Transverse colon (tissue), 4 donors: ENCODE data around the gene ARG2. TPM values are rescaled to one million over a fixed set of nuclear protein-coding genes. Genes with fewer than 3 reads are reported as not detected.

Experiments used
- DNase-seq: peaks from one replicate; pipeline ENCODE4 v3.0.0-alpha.2; 2019
- H3K27ac ChIP-seq, 4 donors: fragments of 200-600 bp; sonication (generic); 2 replicates each; pipeline ENCODE4 v1.5.1; 2016 to 2018; ENCODE audit warnings: inconsistent platforms in 4 of 4
- H3K27me3 ChIP-seq: fragments of 200-600 bp; sonication (generic); 2 replicates; pipeline ENCODE4 v1.5.1; 2017; ENCODE audit warnings: inconsistent platforms
- H3K36me3 ChIP-seq, 4 donors: fragments of 200-600 bp; sonication (generic); 2 replicates each; pipeline ENCODE4 v1.5.1; 2017 to 2019; ENCODE audit warnings: inconsistent platforms in 4 of 4
- H3K4me1 ChIP-seq, 4 donors: fragments of 200-600 bp; sonication (generic); 2 replicates each; pipeline ENCODE4 v1.5.1; 2017 to 2020; ENCODE audit warnings: inconsistent platforms in 4 of 4
- H3K4me3 ChIP-seq, 4 donors: fragments of 200-600 bp; sonication (generic); 1 replicate in 1 of 4; 2 replicates in 3 of 4; pipeline versions ENCODE4 v1.5.1 to v1.6.1; 2017 to 2019; ENCODE audit warnings: inconsistent platforms in 4 of 4
- H3K9me3 ChIP-seq, 2 donors: fragments of 200-600 bp; sonication (generic); 2 replicates each; pipeline ENCODE4 v1.5.1; 2017 to 2019; ENCODE audit warnings: inconsistent platforms in 2 of 2
- CTCF ChIP-seq, 5 experiments: fragments of 200-600 bp in 3 of 5; fragments of 450-650 bp in 2 of 5; sonication (generic) in 3 of 5; IDR thresholded peaks; 1 replicate in 2 of 5; 2 replicates in 3 of 5; pipeline ENCODE4 v1.5.1; 2016 to 2017; ENCODE audit warnings: antibody characterized with exemption in 5 of 5, inconsistent platforms in 3 of 5, mild to moderate bottlenecking in 2 of 5, moderate library complexity in 1 of 5
- EP300 ChIP-seq: sonication (generic); formaldehyde crosslinking; IDR thresholded peaks from one replicate; pipeline ENCODE4 v1.6.1; 2017; ENCODE audit warnings: antibody characterized with exemption, low read depth
- POLR2A ChIP-seq: fragments of 450-650 bp; IDR thresholded peaks from one replicate; pipeline ENCODE4 v1.6.1; 2016; ENCODE audit warnings: antibody characterized with exemption, mild to moderate bottlenecking, moderate library complexity
- POLR2AphosphoS5 ChIP-seq, 3 donors: sonication (generic); formaldehyde crosslinking; IDR thresholded peaks; one replicate each; pipeline ENCODE4 v1.6.1; 2016; ENCODE audit warnings: antibody characterized with exemption in 3 of 3
- WGBS, 2 donors: methylation state at CpG; one replicate each; pipeline ENCODE4 v1.1.5; 2018; ENCODE audit warnings: low coverage in 1 of 2; 5-methylcytosine and 5-hydroxymethylcytosine counted together
- in situ Hi-C, 4 donors: fragments of 200-750 bp; cut with MboI; loops; one replicate each; pipeline versions ENCODE4 v1.15.0 to v1.15.1; 2017; ENCODE audit warnings: low sequenced_read_pairs in 3 of 4, low pct_ligation_motif_present in 1 of 4, low pct_unique_long_range_greater_than_20kb in 1 of 4
- intact Hi-C: fragments of 100-400 bp; cut with DNase I; formaldehyde crosslinking; loops from one replicate; pipeline ENCODE4 v1.15.1; 2023; ENCODE audit warnings: low total_unique reads
- total RNA-seq, 4 donors: library from RNA; depleted of rRNA; stranded (reverse); fragments of >200 nt; gene quantifications; one replicate each; pipeline ENCODE4 v1.1.0, GENCODE V29; 2016

The ARG2 gene
- total RNA-seq, 4 donors from 2014 or later = 7.5 to 18.8 (median 9.2) TPM; not detected in 1

DNA sequence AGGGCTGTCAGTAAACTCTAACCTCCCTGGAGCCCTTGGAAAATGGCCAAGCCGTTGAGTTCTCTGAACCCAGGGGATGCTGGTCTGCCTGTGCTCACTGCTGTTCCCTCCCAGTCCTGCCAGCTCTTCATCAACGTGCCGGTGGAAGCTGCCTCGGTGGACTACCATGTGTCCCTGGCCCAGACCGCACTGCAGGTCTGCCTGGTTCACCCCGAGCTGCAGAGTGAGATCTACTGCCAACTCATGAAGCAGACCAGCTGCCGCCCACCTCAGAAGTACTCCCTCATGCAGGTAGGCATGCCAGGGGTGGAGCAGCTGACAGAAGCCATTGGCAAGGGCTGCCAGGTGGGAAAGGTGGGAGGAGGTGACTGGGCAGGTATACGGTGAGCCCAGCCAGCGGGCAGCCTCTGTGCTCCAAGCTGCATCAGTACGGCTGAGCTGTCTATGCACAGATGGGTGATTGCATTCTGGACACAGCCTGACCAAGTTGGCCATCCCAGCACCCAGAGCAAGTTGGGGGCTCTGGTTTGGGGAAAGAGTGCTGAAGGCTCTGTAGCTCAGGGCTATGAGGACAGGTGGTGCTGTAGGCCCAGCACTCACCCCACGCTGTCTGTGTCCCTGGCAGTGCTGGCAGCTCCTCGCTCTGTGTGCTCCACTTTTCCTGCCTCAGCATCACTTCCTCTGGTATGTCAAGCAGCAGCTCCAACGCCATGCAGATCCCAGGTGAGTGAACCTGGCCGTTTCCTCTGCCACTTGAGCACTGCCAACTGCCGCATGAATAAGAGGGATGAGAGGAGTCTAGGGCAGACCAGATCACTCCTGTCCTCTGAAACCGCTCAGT lies 41.6 kb upstream of the ARG2 start:
- DNase-seq = no peak
- no peaks in the 10 kb centered on the region for H3K4me1 ChIP-seq
- H3K36me3 ChIP-seq = peaks cover 0 to 9% (median 0%) of the 10 kb centered on the region in 4 donors
- no peak overlapping the region for H3K4me3 ChIP-seq
- in situ Hi-C loops (no loop called here), intact Hi-C loops (no loop called here)
- H3K27ac ChIP-seq = no peak overlapping the region
- no peaks in the 10 kb centered on the region for H3K27me3 ChIP-seq
- TF ChIP-seq EP300 (no peak), CTCF (IDR thresholded peaks at IDR 0.05) (no peak), POLR2A (no peak), POLR2AphosphoS5 (IDR thresholded peaks at IDR 0.05) (no peak)
- no peaks in the 10 kb centered on the region for H3K9me3 ChIP-seq
- 60 to 85% methylated on average over 1 to 16 of the region's 16 CpGs for WGBS, 2 donors

- intact Hi-C loops = no loop called here
- Histone ChIP-seq H3K4me3 (no peak overlapping the region), H3K36me3 (peaks cover 0 to 9% (median 0%) of the 10 kb centered on the region in 4 donors), H3K4me1 (no peaks in the 10 kb centered on the region), H3K9me3 (no peaks in the 10 kb centered on the region), H3K27me3 (no peaks in the 10 kb centered on the region), H3K27ac (no peak overlapping the region)
- in situ Hi-C loops = no loop called here
- no peak for TF ChIP-seq CTCF (IDR thresholded peaks at IDR 0.05)
- no peak for TF ChIP-seq POLR2A
- no peak for TF ChIP-seq EP300
- no peak for TF ChIP-seq POLR2AphosphoS5 (IDR thresholded peaks at IDR 0.05)
- no peak for DNase-seq
- WGBS, 2 donors = 80% methylated on average over 15 of the region's 15 CpGs; no CpG with 5 or more reads in 1 of the 2 donors
Measured at GRCh38 chr14:67579040-67579439, 40.7 kb upstream of the ARG2 start.

GRCh38 chr14:67579636-67580035 lies 40.1 kb upstream of the ARG2 start:
- Histone ChIP-seq H3K27ac (no peak overlapping the region), H3K4me3 (no peak overlapping the region), H3K9me3 (no peaks in the 10 kb centered on the region), H3K27me3 (no peaks in the 10 kb centered on the region), H3K36me3 (peaks cover 0 to 9% (median 0%) of the 10 kb centered on the region in 4 donors), H3K4me1 (no peaks in the 10 kb centered on the region)
- no peak for DNase-seq
- in situ Hi-C loops = loop anchor here in 2 of 4 donors (10.0 kb wide), 1 partner anchor 125 kb away; the partner anchor contains the start of gene RDH12 (in 2 of the 2)
- TF ChIP-seq CTCF (IDR thresholded peaks at IDR 0.05) (no peak), EP300 (no peak), POLR2AphosphoS5 (IDR thresholded peaks at IDR 0.05) (no peak), POLR2A (no peak)
- WGBS, 2 donors = 96% methylated on average over 7 of the region's 7 CpGs; no CpG with 5 or more reads in 1 of the 2 donors
- intact Hi-C loops = no loop called here

DNA sequence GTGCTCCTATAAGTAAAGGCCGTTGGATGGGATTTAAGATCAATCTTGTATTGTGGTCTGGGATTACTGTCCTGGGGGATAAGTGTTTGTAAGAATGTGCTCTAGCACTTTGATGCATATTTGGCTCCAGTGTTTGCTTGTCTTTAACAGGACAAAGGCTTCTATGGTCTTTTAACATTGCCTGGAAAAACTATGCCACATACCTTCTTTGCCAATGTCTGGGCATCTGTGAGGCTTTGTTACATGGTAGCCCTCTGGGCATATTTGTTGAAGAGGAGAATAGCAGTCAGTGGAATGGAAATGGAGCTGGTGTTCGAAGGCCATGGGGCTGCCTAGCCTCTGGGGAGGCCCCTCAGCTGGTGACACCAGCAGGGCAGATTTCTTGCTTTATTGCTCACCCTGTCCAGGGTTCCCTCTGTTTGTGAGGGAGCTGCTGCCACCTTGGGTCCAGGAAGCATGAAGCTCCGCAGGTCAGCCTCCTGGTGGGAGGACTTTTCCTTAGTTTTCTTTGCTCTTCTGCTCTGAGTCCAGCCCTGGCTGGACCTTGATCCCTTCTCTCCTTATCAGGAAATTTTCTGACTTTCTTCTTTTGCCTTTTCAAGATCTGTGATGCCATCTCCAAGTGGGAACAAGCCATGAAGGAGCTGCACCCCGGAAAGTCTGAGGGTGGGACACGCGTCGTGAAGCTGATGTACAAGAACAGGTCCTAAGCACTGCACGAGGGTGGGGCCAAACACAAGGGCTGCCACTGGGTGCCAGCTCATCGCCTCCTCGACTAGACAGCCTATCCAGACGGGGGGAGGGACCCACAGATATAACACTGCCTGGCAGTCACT lies 39.2 kb upstream of the ARG2 start:
- in situ Hi-C loops (loop anchor here in 2 of 4 donors (10.0 kb wide), 1 partner anchor 124 kb away; the partner anchor contains the start of gene RDH12 (in 2 of the 2)), intact Hi-C loops (no loop called here)
- H3K27me3 ChIP-seq = no peaks in the 10 kb centered on the region
- peaks cover 0 to 11% (median 0%) of the 10 kb centered on the region in 4 donors for H3K36me3 ChIP-seq
- 85 to 100% methylated on average over 3 to 9 of the region's 11 CpGs for WGBS, 2 donors
- no peak overlapping the region for H3K27ac ChIP-seq
- TF ChIP-seq EP300 (no peak), CTCF (IDR thresholded peaks at IDR 0.05) (no peak), POLR2AphosphoS5 (IDR thresholded peaks at IDR 0.05) (no peak), POLR2A (no peak)
- H3K9me3 ChIP-seq = no peaks in the 10 kb centered on the region
- DNase-seq = no peak
- no peak overlapping the region for H3K4me3 ChIP-seq
- H3K4me1 ChIP-seq = no peaks in the 10 kb centered on the region
